Osteoblast (primary cell): ENCODE measurements around the gene HAPLN2. TPM values are rescaled to one million over a fixed set of nuclear protein-coding genes. Genes with fewer than 3 reads are reported as not detected.
A peak's percentile ranks its signal among the peaks of the same experiment; 100 is the strongest.

Source experiments
- DNase-seq: peaks from one replicate; pipeline ENCODE4 v3.0.0; 2011; ENCODE audit warnings: low spot score, mixed read lengths; ENCODE audit not compliant: insufficient read length; ENCODE audit errors: missing footprints
- H2AFZ ChIP-seq: 2 replicates; pipeline ENCODE4 v1.6.0; 2011; ENCODE audit warnings: mild to moderate bottlenecking, low read length
- H3K27ac ChIP-seq: 2 replicates; pipeline ENCODE4 v1.5.1; 2011; ENCODE audit warnings: mild to moderate bottlenecking, low read depth, low read length, moderate library complexity
- H3K27me3 ChIP-seq: 2 replicates; pipeline ENCODE4 v1.6.0; 2012; ENCODE audit warnings: mild to moderate bottlenecking, control low read depth, inconsistent platforms, low read length, moderate library complexity; ENCODE audit not compliant: insufficient read depth
- H3K36me3 ChIP-seq: 2 replicates; pipeline ENCODE4 v1.5.1; 2011; ENCODE audit warnings: mild to moderate bottlenecking, low read length, control low read depth, moderate library complexity; ENCODE audit not compliant: insufficient read depth
- H3K4me1 ChIP-seq: 2 replicates; pipeline ENCODE4 v1.5.1; 2011; ENCODE audit warnings: mild to moderate bottlenecking, low read length, control low read depth, moderate library complexity; ENCODE audit not compliant: insufficient read depth
- H3K4me2 ChIP-seq: 2 replicates; pipeline ENCODE4 v1.6.0; 2011; ENCODE audit warnings: mild to moderate bottlenecking, low read length; ENCODE audit not compliant: insufficient read depth
- H3K4me3 ChIP-seq: fragments of 200-600 bp; sonication (generic); 3 replicates; pipeline ENCODE4 v1.5.1; 2012; ENCODE audit warnings: mild to moderate bottlenecking, low read length, inconsistent platforms; ENCODE audit not compliant: insufficient read depth
- H3K79me2 ChIP-seq: 2 replicates; pipeline ENCODE4 v1.6.0; 2012; ENCODE audit warnings: mild to moderate bottlenecking, low read length, control low read depth, inconsistent platforms; ENCODE audit not compliant: insufficient read depth
- H3K9me3 ChIP-seq: 2 replicates; pipeline ENCODE4 v1.5.1; 2011; ENCODE audit warnings: low read depth, low read length, control low read depth
- H4K20me1 ChIP-seq: 2 replicates; pipeline ENCODE4 v1.6.0; 2012; ENCODE audit warnings: mild to moderate bottlenecking, low read length, control low read depth; ENCODE audit not compliant: insufficient read depth
- CTCF ChIP-seq: IDR thresholded peaks from 2 replicates; pipeline ENCODE4 v1.5.1; 2011; ENCODE audit warnings: mild to moderate bottlenecking, low read depth, low read length, moderate library complexity; ENCODE audit errors: extremely low read depth
- total RNA-seq: library from RNA; depleted of rRNA; stranded (reverse); fragments of >200 nt; gene quantifications from 2 replicates; pipeline ENCODE4 v1.2.3, GENCODE V29; 2012

Gene HAPLN2
- not detected in 2 replicates for total RNA-seq

- H3K27me3 ChIP-seq = peaks cover 49% of the 10 kb centered on the region
- H2AFZ ChIP-seq = no peak within 1 kb of the TSS
Observed at GRCh38 chr1:156618853-156619581, at the start of gene HAPLN2. Gene HAPLN2, plus strand, starts transcription at chr1:156619415. Its CDS starts 4,076 bp downstream, at chr1:156623491.

GRCh38 chr1:156571261-156571852 lies 47.9 kb upstream of the HAPLN2 start:
- Histone ChIP-seq H4K20me1 (no peaks in the 10 kb centered on the region), H3K36me3 (peaks cover 16% of the 10 kb centered on the region), H3K4me3 (peak overlapping the region; percentile 81), H2AFZ (peak overlapping the region; percentile 71), H3K27ac (peak overlapping the region; percentile 72), H3K79me2 (peaks cover 16% of the 10 kb centered on the region), H3K4me2 (peak overlapping the region; percentile 89), H3K27me3 (peaks cover 18% of the 10 kb centered on the region), H3K4me1 (peaks cover 17% of the 10 kb centered on the region), H3K9me3 (no peaks in the 10 kb centered on the region)
- TF ChIP-seq CTCF = no peak
- peak; percentile 96 for DNase-seq

More at GRCh38 chr1:156618853-156619581, at the start of gene HAPLN2:
- peak; percentile 25 for TF ChIP-seq CTCF
- DNase-seq = no peak
- no peaks in the 10 kb centered on the region for H3K36me3 ChIP-seq
- no peak within 1 kb of the TSS for H3K27ac ChIP-seq
- H3K79me2 ChIP-seq = no peaks in the 10 kb centered on the region
- H3K9me3 ChIP-seq = no peaks in the 10 kb centered on the region
- peaks cover 8% of the 10 kb centered on the region for H3K4me1 ChIP-seq
- H4K20me1 ChIP-seq = no peaks in the 10 kb centered on the region
- H3K4me2 ChIP-seq = no peak within 1 kb of the TSS
- H3K4me3 ChIP-seq = no peak within 1 kb of the TSS

- H3K9me3 ChIP-seq = no peaks in the 10 kb centered on the region
- H3K27ac ChIP-seq = peak within 1 kb of the TSS; percentile 72
- H3K27me3 ChIP-seq = peaks cover 18% of the 10 kb centered on the region
- DNase-seq = peak; percentile 99
- peak within 1 kb of the TSS; percentile 81 for H3K4me3 ChIP-seq
- H3K4me2 ChIP-seq = peak within 1 kb of the TSS; percentile 89
- TF ChIP-seq CTCF = no peak
- H3K36me3 ChIP-seq = peaks cover 16% of the 10 kb centered on the region
- H3K4me1 ChIP-seq = peaks cover 17% of the 10 kb centered on the region
- H3K79me2 ChIP-seq = peaks cover 16% of the 10 kb centered on the region
- peak within 1 kb of the TSS; percentile 85 for H2AFZ ChIP-seq
- no peaks in the 10 kb centered on the region for H4K20me1 ChIP-seq
Observed at GRCh38 chr1:156571919-156572662, 47.1 kb upstream of the HAPLN2 start, which contains the start of gene IQGAP3. Gene IQGAP3, minus strand, starts transcription at chr1:156572565. Its CDS starts 36 bp downstream, at chr1:156572529.
